Measurements from ENCODE around the gene ZFYVE27.
A peak's percentile ranks its signal among the peaks of the same experiment; 100 is the strongest.
"Not testable (repeated sequence)": the region's sequence is repeated elsewhere in the genome, so short reads cannot be mapped to it uniquely, and the experiment has no call there.

Gene ZFYVE27, protein sequence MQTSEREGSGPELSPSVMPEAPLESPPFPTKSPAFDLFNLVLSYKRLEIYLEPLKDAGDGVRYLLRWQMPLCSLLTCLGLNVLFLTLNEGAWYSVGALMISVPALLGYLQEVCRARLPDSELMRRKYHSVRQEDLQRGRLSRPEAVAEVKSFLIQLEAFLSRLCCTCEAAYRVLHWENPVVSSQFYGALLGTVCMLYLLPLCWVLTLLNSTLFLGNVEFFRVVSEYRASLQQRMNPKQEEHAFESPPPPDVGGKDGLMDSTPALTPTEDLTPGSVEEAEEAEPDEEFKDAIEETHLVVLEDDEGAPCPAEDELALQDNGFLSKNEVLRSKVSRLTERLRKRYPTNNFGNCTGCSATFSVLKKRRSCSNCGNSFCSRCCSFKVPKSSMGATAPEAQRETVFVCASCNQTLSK

DNA sequence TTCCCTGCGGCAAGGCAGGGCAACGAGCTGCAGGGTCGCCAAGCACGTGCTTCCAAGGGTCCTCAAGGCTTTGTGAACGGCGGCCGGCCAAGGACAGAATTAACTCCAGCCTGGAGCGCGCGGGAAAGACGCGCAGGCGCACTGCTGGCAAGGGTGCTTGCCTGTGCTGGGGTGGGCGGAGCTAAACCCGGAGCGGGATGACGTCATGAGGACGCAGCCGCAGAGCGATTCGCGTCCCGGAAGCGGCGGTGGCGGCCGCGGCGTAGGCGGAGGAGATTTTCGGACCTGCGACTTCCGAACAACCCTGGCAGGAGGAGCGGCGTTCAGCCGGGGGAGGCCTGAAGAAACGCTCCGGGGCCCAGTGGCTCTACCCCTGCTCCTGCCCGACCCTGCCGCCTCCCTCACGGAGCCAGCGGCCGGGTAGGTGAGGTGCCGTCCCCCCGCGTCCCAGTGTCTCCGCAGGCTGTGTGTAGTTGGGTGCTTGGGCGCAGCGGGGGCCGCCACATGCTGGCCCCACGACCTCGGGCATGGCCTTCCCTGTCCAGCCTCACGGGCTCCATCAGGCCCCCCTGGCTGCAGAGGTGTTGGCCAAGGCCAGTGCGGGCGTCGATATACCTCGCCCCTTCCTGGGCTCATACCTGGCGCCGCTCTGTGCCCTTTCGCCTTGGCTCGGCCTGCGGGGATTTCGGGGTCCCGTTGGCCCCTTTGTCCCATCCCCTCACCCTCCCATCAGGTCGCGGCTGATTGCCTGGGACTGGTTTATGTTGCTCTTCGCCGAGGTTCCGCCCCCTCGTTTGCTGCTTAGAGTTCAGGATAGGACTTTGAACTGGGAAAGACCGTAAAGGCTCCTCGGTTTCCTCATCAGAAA lies at the start of gene ZFYVE27:
Gene ZFYVE27, plus strand, starts transcription at position 227 of the 868 bp plus-strand sequence. CDS start 1,350 bp downstream, outside the sequence.
- peak; percentile 94 for DNase-seq (ENCODE audit: low spot score)

DNA sequence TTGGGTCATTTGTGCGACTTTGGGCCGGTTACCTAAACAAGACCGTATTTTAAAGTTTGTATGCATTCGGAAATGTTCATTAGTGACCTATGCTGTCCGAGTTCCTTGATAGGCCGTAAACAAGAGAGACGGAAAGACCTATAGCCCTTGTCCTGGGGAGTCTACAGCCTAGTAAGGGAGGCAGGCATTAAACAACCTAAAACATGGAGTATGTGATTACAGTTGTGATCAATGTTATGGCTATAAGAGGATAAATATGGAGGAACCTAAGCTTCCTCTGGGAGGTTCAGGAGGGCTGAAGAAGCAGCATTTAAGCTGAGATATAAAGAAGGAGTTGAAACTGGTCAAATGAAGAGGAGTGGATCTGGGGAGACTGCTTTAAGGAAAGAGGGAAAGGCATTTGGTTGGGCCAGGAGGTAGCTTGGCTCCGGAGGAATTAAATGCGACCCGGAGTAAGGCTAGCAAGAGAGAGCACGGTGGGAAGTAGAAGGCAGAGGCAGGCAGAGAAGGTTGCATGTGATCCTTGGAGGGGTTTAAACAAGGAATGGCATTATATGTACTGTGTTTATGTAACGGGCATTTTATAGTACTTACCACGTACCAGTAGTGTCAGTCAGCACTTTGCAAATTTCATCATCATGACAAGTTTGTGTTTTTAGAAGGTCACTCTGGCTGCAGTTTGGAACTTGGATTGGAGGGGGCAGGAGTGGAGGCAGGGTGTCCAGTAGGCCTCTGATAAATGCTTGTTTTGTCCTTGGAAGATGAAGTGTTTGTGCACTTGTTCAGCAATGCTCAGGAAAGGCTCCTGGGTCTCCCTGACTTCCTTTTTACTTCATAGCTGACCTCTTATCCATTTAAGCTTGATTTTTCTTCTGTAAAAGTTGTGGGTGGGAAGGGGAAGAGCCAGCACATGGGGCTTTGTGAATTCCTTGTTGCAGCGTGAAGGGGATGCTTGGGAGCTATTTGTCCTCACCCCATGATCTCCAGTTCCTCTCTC lies 48.8 kb upstream of the ZFYVE27 start:
- no peak for DNase-seq (ENCODE audit: low spot score)

DNA sequence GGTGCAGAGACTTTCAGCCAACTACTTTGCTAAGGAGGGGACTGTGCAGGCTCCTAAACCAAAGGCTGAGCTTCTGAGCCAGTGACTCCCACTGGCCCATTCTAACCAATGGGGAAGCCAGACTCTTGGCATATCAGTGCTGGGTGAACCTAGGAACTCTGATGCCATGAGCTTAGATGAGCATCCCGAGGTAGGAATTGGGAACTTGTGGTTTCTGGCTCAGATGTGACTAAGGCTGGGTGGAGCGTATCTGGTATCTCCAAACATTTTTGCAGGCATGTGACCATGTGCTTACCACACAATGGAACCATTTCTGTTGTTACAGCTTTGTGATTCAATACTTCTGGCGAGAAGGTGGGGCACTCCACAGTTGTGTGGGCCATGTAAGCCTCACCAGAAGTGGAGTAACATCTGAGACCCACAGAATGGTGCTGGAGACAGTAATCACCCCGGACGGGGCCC lies 47.3 kb upstream of the ZFYVE27 start:
- DNase-seq (ENCODE audit: low spot score), result no peak

DNA sequence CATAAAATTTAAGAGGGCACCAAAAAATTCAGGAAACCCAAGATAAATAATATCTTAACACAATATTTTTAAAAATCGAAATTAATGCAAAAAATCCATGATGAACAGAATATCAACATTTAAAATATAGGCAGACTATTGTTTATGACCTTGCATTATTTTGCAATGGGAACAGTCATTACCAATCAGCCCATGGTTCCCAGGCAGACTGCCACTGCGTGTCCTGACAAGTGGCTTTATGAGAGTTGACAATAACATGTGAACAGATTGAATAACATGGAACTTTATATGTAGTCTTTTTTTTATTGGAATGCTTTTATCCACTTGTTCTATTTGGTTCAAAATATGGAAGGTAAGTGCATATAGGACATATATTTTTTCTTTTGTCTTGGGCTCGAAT lies 46.8 kb upstream of the ZFYVE27 start:
- DNase-seq (ENCODE audit: low spot score), result no peak

DNA sequence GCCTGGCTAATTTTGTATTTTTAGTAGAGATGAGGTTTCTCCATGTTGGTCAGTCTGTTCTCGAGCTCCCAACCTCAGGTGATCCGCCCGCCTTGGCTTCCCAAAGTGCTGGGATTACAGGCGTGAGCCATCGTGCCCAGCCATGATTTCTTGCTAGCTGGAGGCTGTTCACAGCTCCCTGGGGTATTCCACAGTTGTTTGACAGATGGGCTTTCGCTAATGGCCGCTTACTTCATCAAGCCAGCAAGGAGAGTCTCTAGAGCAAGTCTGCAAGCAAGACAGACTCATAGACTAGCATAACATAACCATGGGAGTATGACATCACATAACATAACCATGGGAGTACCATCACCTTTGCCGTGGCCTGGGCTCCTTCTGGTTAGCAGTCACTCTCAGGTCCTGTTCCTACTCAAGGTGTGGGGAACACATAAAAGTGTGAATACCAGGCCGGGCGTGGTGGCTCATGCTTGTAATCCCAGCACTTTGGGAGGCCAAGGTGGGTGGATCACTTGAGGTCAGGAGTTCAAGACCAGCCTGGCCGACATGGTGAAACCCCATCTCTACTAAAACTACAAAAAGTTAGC lies 38.8 kb upstream of the ZFYVE27 start:
- DNase-seq (ENCODE audit: low spot score), result not testable (repeated sequence)

DNA sequence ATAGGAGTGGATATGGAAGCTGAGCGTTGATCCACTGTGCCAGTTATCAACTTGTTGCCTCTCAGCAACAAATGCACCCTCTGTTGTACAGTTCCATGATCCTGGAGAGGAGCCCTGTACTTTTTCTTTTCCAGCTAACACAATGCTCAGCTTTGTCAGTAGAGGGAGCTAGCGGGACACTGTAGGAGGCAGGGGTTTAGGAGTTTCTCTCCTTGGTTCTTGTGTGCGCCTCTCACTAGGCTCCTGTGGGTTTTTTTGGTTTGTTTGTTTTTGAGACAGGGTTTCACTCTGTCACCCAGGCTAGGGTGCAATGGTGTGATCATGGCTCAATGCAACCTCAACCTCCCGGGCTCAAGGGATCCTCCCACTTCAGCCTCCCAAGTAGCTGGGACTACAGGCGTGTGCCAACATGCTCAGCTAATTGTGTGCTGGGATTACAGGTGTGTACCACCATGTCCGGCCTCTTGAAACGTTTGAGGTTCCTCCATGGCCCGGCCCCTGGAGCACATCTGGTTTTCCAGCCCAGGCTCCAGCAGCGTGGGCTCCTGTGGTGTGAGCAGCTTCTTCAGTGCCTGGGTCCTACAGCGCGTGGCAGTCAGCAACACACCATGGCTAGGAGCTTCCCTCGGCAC lies 35.4 kb upstream of the ZFYVE27 start:
- no peak for DNase-seq (ENCODE audit: low spot score)

DNA sequence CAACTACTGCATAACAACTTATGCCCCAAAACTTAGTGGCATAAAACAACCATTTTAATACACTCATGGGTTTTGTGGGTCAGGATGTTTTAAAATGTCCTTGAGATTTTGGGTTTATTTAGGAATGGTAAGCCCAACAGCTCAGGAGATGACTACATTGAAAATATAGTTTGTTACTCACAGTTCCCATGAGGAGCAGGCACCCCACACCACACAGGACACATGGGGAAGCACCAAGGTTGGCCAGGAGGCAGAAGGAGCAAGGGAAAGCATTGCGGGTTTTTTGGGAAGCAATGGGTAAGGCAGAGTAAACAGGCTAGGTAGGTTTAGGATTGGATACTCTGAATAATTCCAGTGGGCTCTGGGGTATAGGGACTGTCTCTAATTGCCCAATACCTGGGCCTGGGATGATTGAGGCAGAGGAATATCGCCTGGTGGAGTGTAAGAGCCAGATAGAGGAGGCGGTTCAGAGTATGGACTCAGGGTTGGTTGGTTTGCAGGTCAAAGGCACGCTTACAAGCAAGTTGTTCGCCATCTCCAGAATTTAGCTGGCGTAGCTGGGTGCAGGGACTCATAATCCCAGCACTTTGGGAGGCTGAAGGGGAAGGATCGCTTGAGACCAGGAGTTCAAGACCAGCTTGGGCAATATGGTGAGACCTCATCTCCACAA lies 33.4 kb upstream of the ZFYVE27 start:
- no peak for DNase-seq (ENCODE audit: low spot score)

DNA sequence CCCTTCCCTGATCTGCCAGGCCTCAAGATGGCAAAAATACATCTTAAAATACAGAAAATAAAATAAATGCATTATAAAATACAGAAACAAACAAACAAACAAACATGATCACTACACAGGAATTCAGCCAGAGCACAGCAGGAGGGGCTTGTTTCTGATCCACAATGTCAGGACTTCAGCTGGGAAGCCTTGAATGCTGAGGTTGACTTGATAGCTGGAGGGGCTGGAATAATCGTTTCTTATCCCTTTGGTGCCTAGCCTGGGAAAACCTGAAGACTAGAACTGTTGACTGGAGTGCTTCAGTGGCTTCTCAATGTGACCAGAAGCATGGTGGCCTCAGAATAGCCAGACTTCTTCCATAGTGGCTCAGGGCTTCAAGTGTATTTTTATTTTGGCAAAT lies 32.6 kb upstream of the ZFYVE27 start:
- DNase-seq (ENCODE audit: low spot score), result no peak

DNA sequence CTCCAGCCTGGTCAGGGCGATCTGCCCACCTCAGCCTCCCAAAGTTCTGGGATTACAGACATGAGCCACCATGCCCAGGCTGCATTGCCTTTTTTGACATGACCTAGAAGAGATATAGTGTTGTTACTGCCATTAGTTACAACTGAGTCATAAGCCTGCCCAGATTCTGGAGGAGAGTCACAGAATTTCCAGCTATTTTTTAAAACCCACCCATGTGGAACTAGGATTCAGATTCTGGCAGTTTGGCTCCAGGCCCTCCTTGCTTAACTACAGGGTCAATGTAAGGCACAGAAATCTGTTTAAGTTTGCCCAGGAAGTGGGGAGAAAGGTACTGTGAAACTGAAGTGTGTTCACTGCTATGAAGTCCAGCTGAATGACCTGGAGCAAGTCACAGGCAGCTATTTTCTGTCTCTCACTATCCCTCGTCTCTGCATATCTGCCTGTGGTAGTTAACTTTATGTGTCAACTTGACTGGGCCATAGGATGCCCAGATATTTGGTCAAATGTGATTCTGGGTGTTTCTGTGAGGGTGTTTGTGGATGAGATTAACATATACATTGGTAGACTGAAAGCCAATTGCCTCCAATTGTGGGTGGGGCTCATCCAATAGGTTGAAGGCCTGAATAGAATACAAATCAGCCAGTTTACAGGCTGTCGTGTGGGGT lies 31.8 kb upstream of the ZFYVE27 start:
- no peak for DNase-seq (ENCODE audit: low spot score)

DNA sequence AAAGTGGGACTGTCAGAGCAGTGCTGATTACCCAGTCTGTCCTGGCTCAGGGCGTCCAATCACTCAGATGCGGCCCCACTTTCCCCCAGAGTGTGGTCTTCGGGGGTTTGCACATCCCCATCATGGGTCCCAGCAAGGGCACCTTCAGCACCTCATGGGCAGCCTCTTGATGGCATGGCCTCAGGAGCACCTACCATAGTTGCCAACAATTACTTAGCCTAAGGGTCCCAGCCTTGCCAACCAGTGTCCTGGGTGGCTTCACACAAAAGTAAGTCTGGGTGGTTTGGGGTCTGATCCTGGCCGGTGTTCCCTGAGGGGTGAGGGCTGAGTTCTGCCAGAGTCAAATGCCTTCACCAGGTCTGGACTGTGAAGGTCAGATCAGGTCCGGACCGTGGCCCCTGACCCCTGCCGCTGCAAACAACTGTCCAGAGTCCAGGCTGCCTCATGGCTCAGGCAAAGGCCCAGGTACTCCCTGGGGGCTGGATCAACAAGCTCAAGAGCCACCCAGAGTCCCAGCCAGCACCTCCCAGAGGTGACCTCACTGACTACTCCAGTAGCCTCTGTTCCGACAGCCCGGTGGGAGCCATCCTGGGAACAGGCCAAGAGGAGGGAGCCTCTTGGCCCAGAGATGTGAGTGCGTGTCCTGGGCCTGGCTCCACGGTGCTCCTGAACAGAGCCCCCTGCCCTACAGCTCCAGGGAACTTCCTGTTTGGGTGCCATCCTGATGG lies 29.6 kb upstream of the ZFYVE27 start:
- no peak for DNase-seq (ENCODE audit: low spot score)

DNA sequence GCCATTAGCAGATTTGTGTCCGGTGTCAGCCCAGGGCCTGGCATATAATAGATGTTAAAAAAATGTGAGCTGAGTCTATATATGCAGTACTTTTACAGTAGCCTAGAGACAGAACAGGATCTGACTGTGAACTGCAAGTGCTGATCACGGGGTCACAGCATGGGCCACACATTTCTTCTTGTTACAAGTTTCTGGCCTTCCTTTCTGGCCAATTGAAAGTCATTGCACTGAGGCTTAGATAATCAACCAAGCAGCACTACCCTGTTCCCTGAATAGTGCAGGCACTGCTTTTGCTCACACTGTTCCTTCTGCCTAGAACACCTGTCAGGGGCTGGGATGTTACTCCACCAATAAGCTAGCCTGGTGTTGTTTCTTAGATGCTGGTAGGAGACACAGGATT lies 28.8 kb upstream of the ZFYVE27 start:
- DNase-seq (ENCODE audit: low spot score), result no peak

DNA sequence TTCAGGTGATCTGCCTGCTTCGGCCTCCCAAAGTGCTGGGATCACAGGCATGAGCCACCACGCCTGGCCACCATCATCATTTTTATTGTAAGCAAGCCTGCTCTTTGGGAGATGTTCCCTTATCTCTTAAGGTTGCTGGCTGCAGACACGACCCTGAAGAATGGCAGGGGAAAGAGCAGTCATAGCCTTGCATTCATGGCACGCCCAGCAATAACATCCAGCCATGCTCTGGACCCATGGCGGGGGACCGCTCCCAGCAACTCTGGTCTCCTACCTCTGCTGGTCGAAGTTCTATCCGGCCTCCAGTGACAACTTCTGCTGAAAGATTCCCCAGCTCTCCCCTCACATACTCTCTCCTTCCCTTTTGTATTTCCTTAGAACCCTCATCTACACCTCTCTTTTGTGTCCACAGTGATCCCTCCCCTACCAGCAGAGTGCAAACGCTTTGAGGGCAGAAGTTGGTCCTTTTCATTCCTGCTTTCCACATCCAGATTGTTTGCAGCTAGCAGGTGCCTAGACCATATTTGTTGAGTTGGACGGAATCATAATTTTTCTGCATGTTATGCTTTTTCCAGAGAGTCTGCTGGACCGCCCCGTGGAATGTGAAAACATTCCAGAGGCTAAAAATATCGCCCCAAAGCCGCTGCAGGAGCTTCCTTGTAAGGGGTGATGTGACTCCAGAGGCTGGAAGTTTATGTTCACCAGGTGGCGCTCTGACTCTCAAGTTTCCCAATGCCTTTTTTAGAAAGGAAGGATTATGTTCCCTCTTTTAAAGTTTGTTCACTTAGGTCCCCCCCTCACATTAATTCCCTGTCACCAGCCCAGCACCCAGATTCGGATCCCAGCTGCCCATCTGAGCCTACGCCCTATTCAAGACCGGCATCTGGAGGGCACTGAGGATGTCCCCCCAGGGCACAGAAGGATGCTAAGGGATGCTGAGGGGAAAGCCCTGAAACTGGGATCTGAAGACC lies 27.7 kb upstream of the ZFYVE27 start:
- DNase-seq (ENCODE audit: low spot score), result no peak

DNA sequence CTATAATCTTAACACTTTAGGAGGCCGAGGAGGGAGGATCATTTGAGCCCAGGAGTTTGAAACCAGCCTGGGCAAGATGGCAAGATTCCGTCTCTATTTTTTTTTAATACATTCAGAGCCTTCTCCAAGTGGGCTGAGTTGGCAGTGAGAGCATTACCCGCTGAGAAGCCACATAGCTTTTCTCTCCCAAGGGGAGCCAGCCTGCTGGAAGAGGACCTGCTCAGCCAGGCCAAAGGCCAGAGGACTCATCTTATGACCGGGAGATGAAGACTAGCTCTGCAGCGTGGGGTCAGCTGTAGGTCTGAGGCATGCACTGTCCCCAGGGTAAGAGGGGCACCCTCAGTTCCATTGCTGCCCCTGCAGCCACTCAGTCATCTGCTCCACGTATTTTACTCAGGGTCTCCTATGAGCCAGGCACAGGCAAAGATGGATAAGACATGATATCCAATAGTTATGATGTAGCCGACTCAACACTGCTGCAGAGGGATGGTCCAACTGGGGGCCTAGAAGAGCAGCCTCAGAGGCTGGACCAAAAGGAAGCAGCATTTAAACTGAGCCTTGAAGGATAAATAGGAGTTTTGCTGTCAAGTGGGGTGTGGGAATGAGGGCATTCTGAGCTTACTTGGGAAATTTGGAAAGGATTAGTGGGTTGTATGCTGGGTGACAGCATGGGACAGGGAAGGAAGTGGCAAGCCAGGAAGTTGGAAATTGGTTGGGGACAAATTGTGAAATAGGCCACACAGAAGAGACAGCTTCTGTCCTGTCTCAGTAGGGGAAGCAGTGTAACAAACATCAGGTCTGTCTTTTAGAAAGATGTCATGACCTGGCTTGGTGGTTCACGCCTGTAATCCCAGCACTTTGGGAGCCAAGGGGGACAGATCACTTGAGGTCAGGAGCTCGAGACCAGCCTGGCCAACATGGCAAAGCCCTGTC lies 25.0 kb upstream of the ZFYVE27 start:
- no peak for DNase-seq (ENCODE audit: low spot score)

DNA sequence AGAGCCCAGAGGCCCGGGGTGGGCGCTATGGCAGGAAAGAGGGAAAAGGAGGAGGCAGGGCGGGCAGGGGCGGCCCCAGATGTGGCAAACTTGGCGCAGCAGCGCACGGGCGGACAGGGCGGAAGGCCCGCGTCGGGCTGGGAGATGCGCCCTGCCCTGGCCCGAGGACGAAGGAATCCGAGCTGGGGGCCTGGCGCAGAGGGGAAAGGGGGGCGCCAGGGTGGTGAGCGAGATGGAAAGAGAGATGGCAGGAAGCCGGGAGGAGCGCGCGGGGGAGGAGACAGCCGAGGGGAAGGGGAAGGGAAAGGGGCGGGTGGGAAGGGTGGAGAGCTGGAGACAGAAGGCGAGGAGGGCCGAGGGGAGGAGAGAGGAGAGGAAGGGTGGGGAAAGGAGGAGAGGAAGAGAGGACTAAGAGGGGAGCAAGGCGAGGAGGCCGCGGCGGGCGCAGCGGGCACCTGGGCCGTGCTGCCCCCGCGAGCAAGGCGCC lies 23.5 kb upstream of the ZFYVE27 start, which contains the start of gene MARVELD1:
Gene MARVELD1, plus strand, starts transcription at position 392 of the 487 bp plus-strand sequence. CDS start 147 bp downstream, outside the sequence.
- peak; percentile 60 for DNase-seq (ENCODE audit: low spot score)

DNA sequence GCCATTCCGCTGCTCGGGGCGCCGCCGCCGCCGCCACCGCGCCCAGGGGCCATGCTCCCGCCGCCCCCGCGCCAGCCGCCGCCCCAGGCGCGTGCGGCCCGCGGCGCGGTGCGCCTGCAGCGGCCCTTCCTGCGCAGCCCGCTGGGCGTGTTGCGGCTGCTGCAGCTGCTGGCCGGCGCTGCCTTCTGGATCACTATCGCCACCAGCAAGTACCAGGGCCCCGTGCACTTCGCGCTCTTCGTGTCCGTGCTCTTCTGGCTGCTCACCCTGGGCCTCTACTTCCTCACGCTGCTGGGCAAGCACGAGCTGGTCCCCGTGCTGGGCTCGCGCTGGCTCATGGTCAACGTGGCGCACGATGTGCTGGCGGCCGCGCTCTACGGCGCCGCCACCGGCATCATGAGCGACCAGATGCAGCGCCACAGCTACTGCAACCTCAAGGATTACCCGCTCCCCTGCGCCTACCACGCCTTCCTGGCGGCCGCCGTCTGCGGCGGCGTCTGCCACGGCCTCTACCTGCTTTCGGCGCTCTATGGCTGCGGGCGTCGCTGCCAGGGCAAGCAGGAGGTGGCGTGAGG lies 23.0 kb upstream of the ZFYVE27 start:
- DNase-seq (ENCODE audit: low spot score), result peak; percentile 75

Measured in HuH-7 (cell line).